ENCODE data around the gene TRPC6. TPM values are rescaled to one million over a fixed set of nuclear protein-coding genes. Genes with fewer than 3 reads are reported as not detected.
"Not testable (repeated sequence)": the region's sequence is repeated elsewhere in the genome, so short reads cannot be mapped to it uniquely, and the experiment has no call there.

Gene TRPC6
- total RNA-seq, 2 experiments from 2014 or later = not detected

GRCh38 chr11:101470881-101471520, 112.8 kb downstream of the TRPC6 start:
- CTCF ChIA-PET = no interaction called here
- Mint-ChIP-seq H3K9me3 (no peaks in the 10 kb centered on the region), H3K27ac (no peak overlapping the region), H3K27me3 (ENCODE audit: low read depth) (no peaks in the 10 kb centered on the region), H3K4me1 (ENCODE audit: low read depth) (no peaks in the 10 kb centered on the region), H3K36me3 (ENCODE audit: low read depth) (no peaks in the 10 kb centered on the region), H3K4me3 (no peak overlapping the region)
- intact Hi-C loops (cut with micrococcal nuclease) = no loop called here
- no peak for DNase-seq

GRCh38 chr11:101470419-101470818, 113.4 kb downstream of the TRPC6 start:
- intact Hi-C loops (cut with micrococcal nuclease) = no loop called here
- H3K27ac Mint-ChIP-seq = no peak overlapping the region
- H3K9me3 Mint-ChIP-seq = no peaks in the 10 kb centered on the region
- no peak overlapping the region for H3K4me3 Mint-ChIP-seq
- no peaks in the 10 kb centered on the region for H3K27me3 Mint-ChIP-seq (ENCODE audit: low read depth)
- DNase-seq = no peak
- CTCF ChIA-PET = no interaction called here
- H3K4me1 Mint-ChIP-seq (ENCODE audit: low read depth) = no peaks in the 10 kb centered on the region
- no peaks in the 10 kb centered on the region for H3K36me3 Mint-ChIP-seq (ENCODE audit: low read depth)

DNA sequence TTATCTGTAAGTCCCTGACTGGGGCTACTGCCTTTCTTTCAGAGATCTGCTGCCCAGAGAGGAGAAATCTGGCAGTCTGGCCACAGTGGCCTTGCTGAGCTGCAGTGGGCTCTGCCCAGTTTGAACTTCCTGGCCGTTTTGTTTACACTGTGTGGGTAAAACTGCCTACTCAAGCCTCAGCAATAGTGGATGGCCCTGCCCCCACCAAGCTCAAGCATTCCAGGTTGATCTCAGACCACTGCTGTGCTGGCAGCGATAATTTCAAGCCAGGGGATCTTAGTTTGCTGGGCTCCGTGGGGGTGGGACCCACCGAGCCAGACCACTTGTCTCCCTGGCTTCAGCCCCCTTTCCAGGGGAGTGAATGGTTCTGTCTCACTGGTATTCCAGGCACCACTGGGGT, 117.5 kb downstream of the TRPC6 start:
- Mint-ChIP-seq H3K4me3 (no peak overlapping the region), H3K9me3 (peaks cover 11% of the 10 kb centered on the region), H3K27ac (no peak overlapping the region), H3K27me3 (ENCODE audit: low read depth) (no peaks in the 10 kb centered on the region), H3K4me1 (ENCODE audit: low read depth) (no peaks in the 10 kb centered on the region), H3K36me3 (ENCODE audit: low read depth) (no peaks in the 10 kb centered on the region)
- CTCF ChIA-PET = no interaction called here
- DNase-seq = no peak
- intact Hi-C loops (cut with micrococcal nuclease) = loop anchor here (10.0 kb wide), 1 partner anchor 58 kb away; no protein-coding TSS in a partner anchor

DNA sequence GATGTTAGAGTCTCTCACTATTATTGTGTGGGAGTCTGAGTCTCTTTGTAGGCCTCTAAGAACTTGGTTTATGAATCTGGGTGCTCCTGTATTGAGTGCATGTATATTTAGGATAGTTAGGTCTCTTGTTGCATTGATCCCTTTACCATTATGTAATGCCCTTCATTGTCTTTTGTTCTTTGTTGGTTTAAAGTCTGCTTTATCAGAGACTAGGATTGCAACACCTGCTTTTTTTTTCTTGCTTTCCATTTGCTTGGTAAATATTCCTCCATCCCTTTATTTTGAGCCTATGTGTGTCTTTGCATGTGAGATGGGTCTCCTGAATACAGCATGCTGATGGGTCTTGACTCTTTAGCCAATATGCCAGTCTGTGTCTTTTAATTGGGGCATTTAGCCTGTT, 119.4 kb downstream of the TRPC6 start:
- H3K4me3 Mint-ChIP-seq; H3K27ac Mint-ChIP-seq; H3K4me1 Mint-ChIP-seq (ENCODE audit: low read depth); DNase-seq; CTCF ChIA-PET; H3K36me3 Mint-ChIP-seq (ENCODE audit: low read depth); H3K27me3 Mint-ChIP-seq (ENCODE audit: low read depth): not testable (repeated sequence)
- peaks cover 11% of the 10 kb centered on the region for H3K9me3 Mint-ChIP-seq
- intact Hi-C loops (cut with micrococcal nuclease) = loop anchor here (10.0 kb wide), 1 partner anchor 60 kb away; no protein-coding TSS in a partner anchor

- CTCF ChIA-PET = no interaction called here
- intact Hi-C loops (cut with micrococcal nuclease) = loop anchor here (10.0 kb wide), 1 partner anchor 546 kb away; no protein-coding TSS in a partner anchor
- H3K4me1 Mint-ChIP-seq (ENCODE audit: low read depth) = no peaks in the 10 kb centered on the region
- H3K4me3 Mint-ChIP-seq = no peak overlapping the region
- peaks cover 8% of the 10 kb centered on the region for H3K9me3 Mint-ChIP-seq
- no peaks in the 10 kb centered on the region for H3K27me3 Mint-ChIP-seq (ENCODE audit: low read depth)
- H3K27ac Mint-ChIP-seq = no peak overlapping the region
- H3K36me3 Mint-ChIP-seq (ENCODE audit: low read depth) = no peaks in the 10 kb centered on the region
- DNase-seq = no peak
Measured at GRCh38 chr11:101459020-101459419, 124.8 kb downstream of the TRPC6 start.

DNA sequence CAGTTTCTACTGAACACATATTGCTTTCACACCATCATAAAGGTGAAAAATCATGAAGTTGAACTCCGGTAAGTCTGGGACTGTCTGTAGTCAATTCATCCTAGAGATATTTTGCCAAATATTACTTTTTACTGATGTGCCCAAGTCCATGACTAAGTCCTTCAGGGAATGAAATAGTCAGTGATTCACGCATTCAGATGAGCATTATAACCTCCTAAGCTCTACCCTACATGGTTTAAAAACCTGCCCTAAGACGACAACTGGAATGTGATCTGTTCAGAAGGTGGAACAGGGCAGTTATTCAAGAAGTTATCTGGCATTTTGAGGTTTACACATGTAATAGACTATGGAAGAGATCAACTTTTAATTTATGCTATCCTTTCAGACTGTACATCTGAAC, 125.6 kb downstream of the TRPC6 start:
- intact Hi-C loops (cut with micrococcal nuclease) = loop anchor here (10.0 kb wide), 1 partner anchor 547 kb away; no protein-coding TSS in a partner anchor
- CTCF ChIA-PET = no interaction called here
- no peak for DNase-seq
- H3K27ac Mint-ChIP-seq = no peak overlapping the region
- no peaks in the 10 kb centered on the region for H3K36me3 Mint-ChIP-seq (ENCODE audit: low read depth)
- H3K27me3 Mint-ChIP-seq (ENCODE audit: low read depth) = no peaks in the 10 kb centered on the region
- H3K4me3 Mint-ChIP-seq = no peak overlapping the region
- no peaks in the 10 kb centered on the region for H3K4me1 Mint-ChIP-seq (ENCODE audit: low read depth)
- peaks cover 2% of the 10 kb centered on the region for H3K9me3 Mint-ChIP-seq

GRCh38 chr11:101456812-101457211, 127.0 kb downstream of the TRPC6 start:
- intact Hi-C loops (cut with micrococcal nuclease) = loop anchor here (10.0 kb wide), 1 partner anchor 548 kb away; no protein-coding TSS in a partner anchor
- no peak for DNase-seq
- H3K4me3 Mint-ChIP-seq = no peak overlapping the region

GRCh38 chr11:101453682-101454081, 130.1 kb downstream of the TRPC6 start:
- Mint-ChIP-seq H3K9me3 (no peaks in the 10 kb centered on the region), H3K4me1 (ENCODE audit: low read depth) (no peaks in the 10 kb centered on the region), H3K4me3 (no peak overlapping the region), H3K27me3 (ENCODE audit: low read depth) (no peaks in the 10 kb centered on the region), H3K27ac (no peak overlapping the region), H3K36me3 (ENCODE audit: low read depth) (no peaks in the 10 kb centered on the region)
- no peak for DNase-seq
- CTCF ChIA-PET = no interaction called here
- intact Hi-C loops (cut with micrococcal nuclease) = loop anchor here (10.0 kb wide), 1 partner anchor 551 kb away; no protein-coding TSS in a partner anchor

More at GRCh38 chr11:101456812-101457211, 127.0 kb downstream of the TRPC6 start:
- Mint-ChIP-seq H3K9me3 (peaks cover 2% of the 10 kb centered on the region), H3K27ac (no peak overlapping the region), H3K27me3 (ENCODE audit: low read depth) (no peaks in the 10 kb centered on the region), H3K4me1 (ENCODE audit: low read depth) (no peaks in the 10 kb centered on the region), H3K36me3 (ENCODE audit: low read depth) (no peaks in the 10 kb centered on the region)
- CTCF ChIA-PET = interaction anchor here (1.1 kb wide), 1 partner anchor 391 kb away, joined by 4 read pairs; no protein-coding TSS in a partner anchor

DNA sequence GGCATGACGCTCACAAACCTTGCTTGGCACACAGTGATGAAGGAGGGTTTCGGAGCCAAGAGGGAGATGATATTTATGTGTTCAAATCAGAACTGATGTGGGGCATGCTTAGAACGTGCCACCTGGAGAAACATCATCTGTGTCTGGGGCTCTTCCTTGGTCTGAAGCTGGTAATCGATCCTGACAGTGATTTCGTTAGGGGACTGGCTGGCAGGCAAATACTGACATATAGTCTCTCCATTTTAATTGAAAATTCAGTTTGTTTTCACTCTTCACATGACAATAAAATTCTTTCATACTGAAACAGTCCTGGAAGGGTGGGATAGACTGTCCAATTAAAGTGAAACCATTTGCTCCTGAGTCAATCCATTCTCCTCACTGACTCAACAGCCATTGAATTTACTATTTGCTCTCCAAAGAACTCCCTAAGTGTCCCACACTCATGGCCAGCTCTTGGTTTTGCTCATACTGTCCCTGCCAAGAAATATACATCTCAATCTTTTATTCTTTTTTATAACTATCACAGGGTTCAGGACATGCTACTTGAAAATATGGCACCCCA, 134.8 kb downstream of the TRPC6 start:
- Mint-ChIP-seq H3K36me3 (ENCODE audit: low read depth) (no peaks in the 10 kb centered on the region), H3K4me3 (no peak overlapping the region), H3K4me1 (ENCODE audit: low read depth) (no peaks in the 10 kb centered on the region), H3K27ac (no peak overlapping the region), H3K27me3 (ENCODE audit: low read depth) (no peaks in the 10 kb centered on the region), H3K9me3 (no peaks in the 10 kb centered on the region)
- intact Hi-C loops (cut with micrococcal nuclease) = no loop called here
- CTCF ChIA-PET = no interaction called here
- no peak for DNase-seq

GRCh38 chr11:101446726-101447125, 137.1 kb downstream of the TRPC6 start:
- CTCF ChIA-PET = no interaction called here
- Mint-ChIP-seq H3K9me3 (no peaks in the 10 kb centered on the region), H3K4me3 (no peak overlapping the region), H3K4me1 (ENCODE audit: low read depth) (no peaks in the 10 kb centered on the region), H3K27ac (no peak overlapping the region), H3K27me3 (ENCODE audit: low read depth) (no peaks in the 10 kb centered on the region), H3K36me3 (ENCODE audit: low read depth) (no peaks in the 10 kb centered on the region)
- intact Hi-C loops (cut with micrococcal nuclease) = no loop called here
- DNase-seq = no peak

GRCh38 chr11:101446238-101446637, 137.6 kb downstream of the TRPC6 start:
- intact Hi-C loops (cut with micrococcal nuclease) = no loop called here
- CTCF ChIA-PET = no interaction called here
- H3K9me3 Mint-ChIP-seq = no peaks in the 10 kb centered on the region
- no peaks in the 10 kb centered on the region for H3K4me1 Mint-ChIP-seq (ENCODE audit: low read depth)
- no peak overlapping the region for H3K4me3 Mint-ChIP-seq
- H3K27me3 Mint-ChIP-seq (ENCODE audit: low read depth) = no peaks in the 10 kb centered on the region
- no peak overlapping the region for H3K27ac Mint-ChIP-seq
- H3K36me3 Mint-ChIP-seq (ENCODE audit: low read depth) = no peaks in the 10 kb centered on the region
- no peak for DNase-seq

GRCh38 chr11:101445761-101446160, 138.0 kb downstream of the TRPC6 start:
- CTCF ChIA-PET = no interaction called here

GRCh38 chr11:101444851-101445250, 139.0 kb downstream of the TRPC6 start:
- no peak overlapping the region for H3K4me3 Mint-ChIP-seq

More at GRCh38 chr11:101445761-101446160, 138.0 kb downstream of the TRPC6 start:
- Mint-ChIP-seq H3K27ac (no peak overlapping the region), H3K9me3 (no peaks in the 10 kb centered on the region), H3K4me3 (no peak overlapping the region), H3K4me1 (ENCODE audit: low read depth) (no peaks in the 10 kb centered on the region), H3K27me3 (ENCODE audit: low read depth) (no peaks in the 10 kb centered on the region), H3K36me3 (ENCODE audit: low read depth) (no peaks in the 10 kb centered on the region)
- intact Hi-C loops (cut with micrococcal nuclease) = no loop called here
- DNase-seq = no peak

More at GRCh38 chr11:101444851-101445250, 139.0 kb downstream of the TRPC6 start:
- no peak for DNase-seq
- Mint-ChIP-seq H3K27me3 (ENCODE audit: low read depth) (no peaks in the 10 kb centered on the region), H3K27ac (no peak overlapping the region), H3K4me1 (ENCODE audit: low read depth) (no peaks in the 10 kb centered on the region), H3K9me3 (no peaks in the 10 kb centered on the region), H3K36me3 (ENCODE audit: low read depth) (no peaks in the 10 kb centered on the region)
- intact Hi-C loops (cut with micrococcal nuclease) = no loop called here
- CTCF ChIA-PET = no interaction called here
